ENCODE data around the gene TMEM272.

DNA sequence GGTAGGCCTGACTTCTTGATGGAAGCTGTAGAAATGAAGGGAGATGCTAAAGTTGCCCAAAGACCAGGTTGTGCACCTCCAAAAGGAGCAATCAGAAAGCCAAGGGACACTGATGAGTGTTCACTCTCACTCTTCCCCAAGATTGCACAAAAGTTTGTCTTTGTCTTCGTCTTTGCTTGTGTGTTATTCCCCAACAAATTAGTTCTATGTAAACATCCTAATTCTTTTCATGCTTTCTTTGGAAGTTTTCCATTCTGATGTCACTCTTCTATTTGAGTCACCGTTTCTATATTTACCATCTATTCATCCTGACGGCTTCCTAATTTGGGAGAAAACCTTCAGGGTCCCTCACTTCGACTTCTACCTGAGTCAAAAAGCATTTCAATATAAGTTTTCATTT is 3.7 kb upstream of the TMEM272 start:
- no peak for TF ChIP-seq POLR2A (IDR thresholded peaks at IDR 0.05)
- TF ChIP-seq, protein P1, sequence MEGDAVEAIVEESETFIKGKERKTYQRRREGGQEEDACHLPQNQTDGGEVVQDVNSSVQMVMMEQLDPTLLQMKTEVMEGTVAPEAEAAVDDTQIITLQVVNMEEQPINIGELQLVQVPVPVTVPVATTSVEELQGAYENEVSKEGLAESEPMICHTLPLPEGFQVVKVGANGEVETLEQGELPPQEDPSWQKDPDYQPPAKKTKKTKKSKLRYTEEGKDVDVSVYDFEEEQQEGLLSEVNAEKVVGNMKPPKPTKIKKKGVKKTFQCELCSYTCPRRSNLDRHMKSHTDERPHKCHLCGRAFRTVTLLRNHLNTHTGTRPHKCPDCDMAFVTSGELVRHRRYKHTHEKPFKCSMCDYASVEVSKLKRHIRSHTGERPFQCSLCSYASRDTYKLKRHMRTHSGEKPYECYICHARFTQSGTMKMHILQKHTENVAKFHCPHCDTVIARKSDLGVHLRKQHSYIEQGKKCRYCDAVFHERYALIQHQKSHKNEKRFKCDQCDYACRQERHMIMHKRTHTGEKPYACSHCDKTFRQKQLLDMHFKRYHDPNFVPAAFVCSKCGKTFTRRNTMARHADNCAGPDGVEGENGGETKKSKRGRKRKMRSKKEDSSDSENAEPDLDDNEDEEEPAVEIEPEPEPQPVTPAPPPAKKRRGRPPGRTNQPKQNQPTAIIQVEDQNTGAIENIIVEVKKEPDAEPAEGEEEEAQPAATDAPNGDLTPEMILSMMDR (IDR thresholded peaks at IDR 0.05) = no peak
- TF ChIP-seq POLR2AphosphoS5 (IDR thresholded peaks at IDR 0.05) = no peak
